ENCODE results near the gene PNPLA7.

The PNPLA7 gene

GRCh38 chr9:137465720-137466388 is 84.3 kb downstream of the PNPLA7 start:
- TF ChIP-seq, protein P1, sequence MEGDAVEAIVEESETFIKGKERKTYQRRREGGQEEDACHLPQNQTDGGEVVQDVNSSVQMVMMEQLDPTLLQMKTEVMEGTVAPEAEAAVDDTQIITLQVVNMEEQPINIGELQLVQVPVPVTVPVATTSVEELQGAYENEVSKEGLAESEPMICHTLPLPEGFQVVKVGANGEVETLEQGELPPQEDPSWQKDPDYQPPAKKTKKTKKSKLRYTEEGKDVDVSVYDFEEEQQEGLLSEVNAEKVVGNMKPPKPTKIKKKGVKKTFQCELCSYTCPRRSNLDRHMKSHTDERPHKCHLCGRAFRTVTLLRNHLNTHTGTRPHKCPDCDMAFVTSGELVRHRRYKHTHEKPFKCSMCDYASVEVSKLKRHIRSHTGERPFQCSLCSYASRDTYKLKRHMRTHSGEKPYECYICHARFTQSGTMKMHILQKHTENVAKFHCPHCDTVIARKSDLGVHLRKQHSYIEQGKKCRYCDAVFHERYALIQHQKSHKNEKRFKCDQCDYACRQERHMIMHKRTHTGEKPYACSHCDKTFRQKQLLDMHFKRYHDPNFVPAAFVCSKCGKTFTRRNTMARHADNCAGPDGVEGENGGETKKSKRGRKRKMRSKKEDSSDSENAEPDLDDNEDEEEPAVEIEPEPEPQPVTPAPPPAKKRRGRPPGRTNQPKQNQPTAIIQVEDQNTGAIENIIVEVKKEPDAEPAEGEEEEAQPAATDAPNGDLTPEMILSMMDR (conservative IDR thresholded peaks at IDR 0.05; ENCODE audit: control insufficient read depth, insufficient read depth, low read depth, low read length), result no peak
- DNase-seq (ENCODE audit: low read depth), result no peak

DNA sequence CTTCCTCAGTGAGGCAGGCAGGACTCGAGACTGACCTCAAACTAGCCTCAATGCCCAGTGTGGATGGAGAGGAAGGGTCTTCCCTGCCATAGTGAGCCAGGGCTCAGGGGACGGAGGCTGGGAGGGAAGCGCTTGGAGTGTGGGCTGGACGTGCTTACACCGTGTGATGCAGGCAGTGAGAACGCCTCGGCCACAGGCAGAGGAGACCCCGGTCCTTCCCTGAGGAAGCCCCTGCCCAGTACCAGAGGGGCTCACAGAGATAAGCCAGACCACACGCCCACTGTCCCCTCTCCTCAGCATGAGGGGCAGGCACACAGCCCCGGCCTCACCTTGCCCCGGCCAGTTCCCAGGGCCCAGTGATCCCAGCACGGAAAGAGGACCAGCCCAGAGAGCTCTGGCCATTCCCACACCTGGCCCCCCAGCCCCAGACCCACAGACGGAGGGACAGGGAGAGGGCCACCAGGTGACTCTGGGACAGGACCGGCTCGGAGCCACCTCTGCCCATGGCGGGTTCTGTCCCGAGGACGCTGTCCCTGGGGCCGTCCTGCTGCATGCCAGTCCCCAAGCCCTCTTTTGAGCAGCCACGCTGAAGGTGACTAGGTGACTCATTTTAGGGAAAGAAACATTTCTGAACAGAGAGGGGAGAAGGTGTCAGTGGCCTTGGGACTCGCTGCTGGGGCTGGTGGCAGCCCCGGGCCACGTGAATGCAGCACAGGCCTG is 85.0 kb downstream of the PNPLA7 start:
- TF ChIP-seq, protein P1 (conservative IDR thresholded peaks at IDR 0.05; ENCODE audit: control insufficient read depth, insufficient read depth, low read depth, low read length), result no peak
- no peak for DNase-seq (ENCODE audit: low read depth)
- no peak overlapping the region for H3K4me3 ChIP-seq (ENCODE audit: control insufficient read depth, low read depth, low read length)

More at GRCh38 chr9:137465720-137466388, 84.3 kb downstream of the PNPLA7 start:
- H3K4me3 ChIP-seq (ENCODE audit: control insufficient read depth, low read depth, low read length), result no peak overlapping the region

DNA sequence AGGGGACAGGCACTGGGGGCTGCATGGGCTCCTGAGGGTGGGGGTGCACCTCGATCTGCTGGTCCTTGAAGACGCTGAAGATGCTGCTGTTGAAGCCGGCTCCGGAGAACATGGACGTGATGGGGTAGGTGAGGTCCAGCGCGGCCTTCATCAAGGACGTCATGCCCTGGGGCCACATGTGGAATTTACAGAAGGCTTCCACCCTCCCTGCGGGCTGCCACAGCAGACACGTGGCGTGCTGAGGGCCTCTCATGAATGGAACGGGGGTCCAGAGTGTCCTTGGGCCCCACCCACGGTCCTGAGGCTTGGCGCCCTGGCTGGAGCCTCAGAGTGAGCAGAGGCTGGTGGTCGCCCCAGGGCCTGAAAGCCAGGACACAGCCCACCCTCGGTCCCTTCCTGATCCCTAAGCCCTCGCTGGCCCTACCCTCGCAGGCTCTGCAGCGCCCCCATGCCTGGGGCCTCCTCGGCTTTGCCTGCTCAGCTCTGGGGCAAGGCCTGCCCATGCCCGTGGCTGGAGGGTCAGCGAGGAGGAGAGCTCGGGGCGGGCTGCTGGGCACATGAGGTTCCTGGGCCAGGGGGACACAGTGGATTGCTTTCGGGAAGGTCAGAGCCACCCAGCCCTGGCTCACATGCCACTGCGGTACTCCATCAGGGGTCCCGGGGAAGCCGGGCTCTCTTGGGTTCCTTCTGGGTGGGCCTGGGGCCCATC is 85.8 kb downstream of the PNPLA7 start:
- no peak for DNase-seq (ENCODE audit: low read depth)
- H3K4me3 ChIP-seq (ENCODE audit: control insufficient read depth, low read depth, low read length), result no peak overlapping the region
- TF ChIP-seq, protein P1 (conservative IDR thresholded peaks at IDR 0.05; ENCODE audit: control insufficient read depth, insufficient read depth, low read depth, low read length), result no peak

GRCh38 chr9:137463931-137464290 is 86.3 kb downstream of the PNPLA7 start:
- TF ChIP-seq, protein P1 (conservative IDR thresholded peaks at IDR 0.05; ENCODE audit: control insufficient read depth, insufficient read depth, low read depth, low read length), result no peak
- no peak for DNase-seq (ENCODE audit: low read depth)
- H3K4me3 ChIP-seq (ENCODE audit: control insufficient read depth, low read depth, low read length), result no peak overlapping the region

DNA sequence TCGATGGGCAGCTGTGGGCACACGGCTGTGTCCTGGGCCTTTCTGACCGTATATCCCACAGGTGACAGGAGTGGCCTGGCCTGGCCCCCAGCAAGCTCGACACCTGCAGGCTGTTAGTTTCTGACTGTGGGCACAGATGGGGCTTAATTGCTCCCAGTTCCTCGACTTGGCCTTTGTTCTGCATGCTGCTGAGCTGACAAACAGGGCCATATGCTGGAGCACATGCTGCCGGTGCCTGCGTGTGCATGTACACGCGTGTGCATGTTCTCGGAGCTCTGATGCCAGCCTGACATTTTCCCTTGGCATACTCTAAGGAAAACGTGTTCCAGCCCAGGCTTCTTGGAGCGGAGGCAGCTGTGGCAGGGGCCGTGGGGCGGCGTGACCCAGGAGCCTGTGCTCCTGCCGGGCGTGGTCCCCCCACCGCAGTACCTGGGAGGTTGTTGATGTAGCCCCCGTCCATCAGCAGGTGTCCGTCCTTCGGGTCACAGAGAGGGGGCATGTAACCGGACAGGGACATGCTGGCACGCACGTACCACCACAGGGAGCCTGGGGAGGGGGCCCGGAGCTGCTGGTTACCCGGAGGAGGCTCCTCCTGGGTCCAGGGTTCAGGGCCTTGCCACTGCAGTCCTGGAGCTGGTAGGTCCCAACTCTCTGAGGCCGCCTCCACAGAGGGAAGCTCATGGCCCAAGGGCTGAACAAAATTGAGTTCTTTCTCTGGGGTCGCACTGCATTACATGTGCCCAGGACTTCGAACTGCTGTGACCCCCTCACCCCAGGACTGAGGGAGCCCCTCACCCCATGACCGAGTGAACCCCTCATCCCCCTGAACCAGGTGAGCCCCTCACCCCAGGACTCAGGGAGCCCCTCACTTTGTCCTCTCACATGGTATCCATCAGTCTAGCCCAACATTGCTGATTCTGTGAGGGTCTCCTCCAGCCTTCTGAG is 86.9 kb downstream of the PNPLA7 start:
- TF ChIP-seq, protein P1 (conservative IDR thresholded peaks at IDR 0.05; ENCODE audit: control insufficient read depth, insufficient read depth, low read depth, low read length), result no peak
- DNase-seq (ENCODE audit: low read depth), result no peak
- no peak overlapping the region for H3K4me3 ChIP-seq (ENCODE audit: control insufficient read depth, low read depth, low read length)

- DNase-seq (ENCODE audit: low read depth), result no peak
- no peak overlapping the region for H3K4me3 ChIP-seq (ENCODE audit: control insufficient read depth, low read depth, low read length)
- TF ChIP-seq, protein P1 (conservative IDR thresholded peaks at IDR 0.05; ENCODE audit: control insufficient read depth, insufficient read depth, low read depth, low read length), result no peak
These were observed 87.7 kb downstream of the PNPLA7 start for GRCh38 chr9:137462396-137462985.

Data from fibroblast of mammary gland (primary cell).